ENCODE data around the gene GALNT7. TPM values are rescaled to one million over a fixed set of nuclear protein-coding genes. Genes with fewer than 3 reads are reported as not detected.

The GALNT7 gene
- total RNA-seq, 1 donor from 2014 or later = 67.8 TPM

DNA sequence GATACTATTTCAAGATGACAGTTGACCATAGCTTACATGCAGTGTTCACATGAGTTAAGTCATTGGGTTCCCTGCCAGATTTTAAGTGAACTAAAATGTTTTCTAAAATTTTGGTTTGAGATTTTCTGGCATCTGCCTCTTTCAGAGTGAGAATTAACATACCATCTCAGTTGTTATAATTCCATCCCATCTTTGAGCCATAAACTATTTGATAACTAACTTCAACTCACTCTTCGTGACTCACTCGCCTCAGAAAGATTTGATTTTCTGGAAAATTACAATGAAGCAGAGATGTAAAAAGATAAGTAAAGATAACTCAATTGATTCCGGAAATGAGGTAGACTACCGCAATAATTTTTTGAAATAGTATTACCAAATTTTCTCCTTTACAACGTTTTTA is 103.7 kb downstream of the GALNT7 start:
- DNase-seq (ENCODE audit: low spot score, unreplicated experiment) = no peak
- H3K9me3 Mint-ChIP-seq (ENCODE audit: low read depth) = peaks cover 3% of the 10 kb centered on the region
- no peak overlapping the region for H3K27ac Mint-ChIP-seq
- no peaks in the 10 kb centered on the region for H3K27me3 Mint-ChIP-seq
- H3K36me3 Mint-ChIP-seq (ENCODE audit: insufficient read depth) = peaks cover 12% of the 10 kb centered on the region
- H3K4me3 Mint-ChIP-seq (ENCODE audit: low read depth) = no peak overlapping the region
- no peak for TF ChIP-seq CTCF (IDR thresholded peaks at IDR 0.05; ENCODE audit: unreplicated experiment)
- peaks cover 13% of the 10 kb centered on the region for H3K4me1 Mint-ChIP-seq (ENCODE audit: low read depth)

- peaks cover 10% of the 10 kb centered on the region for H3K36me3 Mint-ChIP-seq (ENCODE audit: insufficient read depth)
- DNase-seq (ENCODE audit: low spot score, unreplicated experiment) = no peak
- peaks cover 11% of the 10 kb centered on the region for H3K4me1 Mint-ChIP-seq (ENCODE audit: low read depth)
- no peak overlapping the region for H3K4me3 Mint-ChIP-seq (ENCODE audit: low read depth)
- no peak for TF ChIP-seq CTCF (IDR thresholded peaks at IDR 0.05; ENCODE audit: unreplicated experiment)
- H3K27ac Mint-ChIP-seq = no peak overlapping the region
- H3K27me3 Mint-ChIP-seq = no peaks in the 10 kb centered on the region
- peaks cover 3% of the 10 kb centered on the region for H3K9me3 Mint-ChIP-seq (ENCODE audit: low read depth)
Measured at GRCh38 chr4:173272996-173273395, 104.4 kb downstream of the GALNT7 start.

DNA sequence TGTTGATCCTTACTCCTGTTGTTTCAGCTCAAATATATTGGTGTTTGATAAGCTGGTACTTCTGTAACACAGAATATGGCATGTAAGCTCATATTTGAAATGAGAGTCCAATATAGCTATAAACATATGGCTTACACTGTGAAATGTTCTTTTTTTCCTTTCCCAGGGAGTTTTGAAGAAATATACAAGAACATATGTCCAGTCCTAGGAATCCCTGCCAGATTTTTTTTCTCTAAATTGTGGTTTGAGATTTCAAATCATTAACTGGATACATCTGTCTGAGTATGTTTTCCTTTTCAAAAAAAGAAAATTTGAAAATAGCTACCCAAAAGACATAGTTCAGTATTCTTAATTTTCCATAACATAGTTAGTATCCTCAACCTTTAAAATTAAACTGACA is 105.3 kb downstream of the GALNT7 start:
- TF ChIP-seq CTCF (IDR thresholded peaks at IDR 0.05; ENCODE audit: unreplicated experiment) = no peak
- DNase-seq (ENCODE audit: low spot score, unreplicated experiment) = no peak
- Mint-ChIP-seq H3K36me3 (ENCODE audit: insufficient read depth) (peaks cover 11% of the 10 kb centered on the region), H3K4me3 (ENCODE audit: low read depth) (no peak overlapping the region), H3K27me3 (no peaks in the 10 kb centered on the region), H3K4me1 (ENCODE audit: low read depth) (peaks cover 11% of the 10 kb centered on the region), H3K27ac (peak overlapping the region; percentile 13), H3K9me3 (ENCODE audit: low read depth) (peaks cover 3% of the 10 kb centered on the region)

DNA sequence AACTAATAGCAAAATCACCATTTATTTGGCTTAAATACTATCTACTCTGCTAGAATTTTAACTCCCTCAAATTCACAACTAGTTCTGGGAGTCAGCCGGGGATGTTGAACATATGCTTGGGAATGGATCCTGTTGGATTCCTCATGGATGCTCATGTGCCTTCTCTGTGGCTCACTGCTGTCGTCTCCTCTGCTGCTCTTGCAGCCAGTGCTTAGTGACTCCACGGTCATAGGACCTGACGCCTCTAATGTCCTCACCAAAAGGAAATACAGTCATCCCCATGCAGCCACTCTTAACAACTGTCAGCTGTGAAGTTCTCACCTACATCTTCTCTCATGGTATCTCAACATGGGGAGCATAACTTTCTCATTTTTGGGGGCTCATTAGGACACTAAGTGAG is 106.1 kb downstream of the GALNT7 start:
- H3K4me1 Mint-ChIP-seq (ENCODE audit: low read depth) = peaks cover 11% of the 10 kb centered on the region
- DNase-seq (ENCODE audit: low spot score, unreplicated experiment) = no peak
- TF ChIP-seq CTCF (IDR thresholded peaks at IDR 0.05; ENCODE audit: unreplicated experiment) = no peak
- H3K4me3 Mint-ChIP-seq (ENCODE audit: low read depth) = no peak overlapping the region
- no peaks in the 10 kb centered on the region for H3K27me3 Mint-ChIP-seq
- peaks cover 12% of the 10 kb centered on the region for H3K36me3 Mint-ChIP-seq (ENCODE audit: insufficient read depth)
- peaks cover 3% of the 10 kb centered on the region for H3K9me3 Mint-ChIP-seq (ENCODE audit: low read depth)
- no peak overlapping the region for H3K27ac Mint-ChIP-seq

DNA sequence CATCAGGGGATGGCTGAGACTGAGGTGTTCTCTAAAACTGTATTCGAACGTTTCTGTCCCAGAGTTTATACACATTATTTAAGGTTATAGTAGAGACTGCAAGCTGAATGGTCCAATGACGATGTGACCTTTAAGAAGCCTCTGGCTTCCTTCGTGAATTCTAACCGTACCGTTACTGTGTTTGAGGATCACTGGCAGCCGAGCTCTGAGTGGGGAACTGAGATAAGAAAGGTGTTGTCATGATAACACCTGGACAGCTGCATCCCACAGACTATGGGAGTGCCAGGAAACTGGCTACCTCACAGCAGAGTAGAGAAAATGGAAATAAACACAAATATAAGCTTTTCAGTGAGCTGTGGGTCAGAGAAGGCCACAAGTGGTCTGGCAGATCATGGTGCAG is 106.5 kb downstream of the GALNT7 start:
- peaks cover 14% of the 10 kb centered on the region for H3K36me3 Mint-ChIP-seq (ENCODE audit: insufficient read depth)
- no peak for TF ChIP-seq CTCF (IDR thresholded peaks at IDR 0.05; ENCODE audit: unreplicated experiment)
- peaks cover 11% of the 10 kb centered on the region for H3K4me1 Mint-ChIP-seq (ENCODE audit: low read depth)
- no peak overlapping the region for H3K27ac Mint-ChIP-seq
- no peaks in the 10 kb centered on the region for H3K27me3 Mint-ChIP-seq
- DNase-seq (ENCODE audit: low spot score, unreplicated experiment) = no peak
- peaks cover 3% of the 10 kb centered on the region for H3K9me3 Mint-ChIP-seq (ENCODE audit: low read depth)
- H3K4me3 Mint-ChIP-seq (ENCODE audit: low read depth) = no peak overlapping the region

All from progenitor cell of endocrine pancreas (in vitro differentiated cells).